Suprapubic skin (tissue), 4 donors: ENCODE measurements around the gene LIPF. TPM values are rescaled to one million over a fixed set of nuclear protein-coding genes. Genes with fewer than 3 reads are reported as not detected.
"Not testable (repeated sequence)": the region's sequence is repeated elsewhere in the genome, so short reads cannot be mapped to it uniquely, and the experiment has no call there.

Experiments used
- DNase-seq, 2 donors: peaks; one replicate each; pipeline ENCODE4 v3.0.0-alpha.2; 2019; ENCODE audit warnings: low spot score in 2 of 2
- H3K27ac ChIP-seq: fragments of 200-600 bp; sonication (generic); one replicate; pipeline ENCODE4 v1.5.1; 2019
- H3K27me3 ChIP-seq: fragments of 200-600 bp; sonication (generic); one replicate; pipeline ENCODE4 v1.5.1; 2019
- H3K36me3 ChIP-seq: fragments of 200-600 bp; sonication (generic); one replicate; pipeline ENCODE4 v1.5.1; 2019
- H3K4me1 ChIP-seq: fragments of 200-600 bp; sonication (generic); one replicate; pipeline ENCODE4 v1.5.1; 2019
- H3K4me3 ChIP-seq: fragments of 200-600 bp; sonication (generic); one replicate; pipeline ENCODE4 v1.5.1; 2019; ENCODE audit warnings: mild to moderate bottlenecking
- H3K9me3 ChIP-seq: fragments of 200-600 bp; sonication (generic); one replicate; pipeline ENCODE4 v1.5.1; 2019
- EP300 ChIP-seq: sonication (generic); formaldehyde crosslinking; IDR thresholded peaks from one replicate; pipeline ENCODE4 v1.6.1; 2017; ENCODE audit warnings: antibody characterized with exemption
- POLR2A ChIP-seq, 2 donors: fragments of 450-650 bp; IDR thresholded peaks; one replicate each; pipeline ENCODE4 v1.6.1; 2017; ENCODE audit warnings: antibody characterized with exemption in 2 of 2, mild to moderate bottlenecking in 2 of 2, moderate library complexity in 2 of 2
- POLR2AphosphoS5 ChIP-seq, 3 donors: sonication (generic); formaldehyde crosslinking; IDR thresholded peaks; one replicate each; pipeline ENCODE4 v1.6.1; 2017; ENCODE audit warnings: antibody characterized with exemption in 3 of 3
- WGBS: methylation state at CpG from one replicate; pipeline ENCODE4 v1.1.5; 2018; 5-methylcytosine and 5-hydroxymethylcytosine counted together
- total RNA-seq, 4 donors: library from RNA; depleted of rRNA; stranded (reverse); fragments of >200 nt; gene quantifications; one replicate each; pipeline ENCODE4 v1.1.0, GENCODE V29; 2016
- TF ChIP-seq, protein P1 (sequence below), 2 donors: fragments of 200-600 bp in 1 of 2; fragments of 450-650 bp in 1 of 2; sonication (generic) in 1 of 2; IDR thresholded peaks; one replicate each; pipeline ENCODE4 v1.5.1; 2016 to 2019; ENCODE audit warnings: antibody characterized with exemption in 2 of 2, mild to moderate bottlenecking in 1 of 2, moderate library complexity in 1 of 2

LIPF gene
- total RNA-seq, 4 donors from 2014 or later: not detected

DNA sequence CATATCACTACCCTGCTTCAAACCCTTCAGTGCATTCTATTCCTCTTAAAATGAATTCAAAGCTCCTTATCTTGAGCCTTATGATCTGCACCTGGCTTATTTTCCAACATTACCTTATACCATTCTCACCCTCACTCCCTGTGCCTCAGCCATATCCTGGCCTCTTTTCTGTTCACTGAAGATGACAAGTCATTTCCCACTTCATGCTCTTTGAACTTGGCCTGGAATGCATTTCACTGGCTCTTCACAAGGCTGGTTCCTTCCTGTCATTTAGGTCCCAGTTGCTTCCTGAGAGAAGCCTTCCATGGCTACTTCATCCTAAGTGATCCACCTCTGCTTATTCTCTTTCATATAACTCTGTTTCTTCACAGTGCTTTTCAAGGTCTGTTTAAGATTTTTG lies 3.2 kb upstream of the LIPF start:
- Histone ChIP-seq H3K9me3 (no peaks in the 10 kb centered on the region), H3K27ac (no peak overlapping the region), H3K27me3 (no peaks in the 10 kb centered on the region), H3K4me1 (no peaks in the 10 kb centered on the region), H3K36me3 (no peaks in the 10 kb centered on the region), H3K4me3 (no peak overlapping the region)
- no peak for TF ChIP-seq EP300
- no peak for TF ChIP-seq POLR2AphosphoS5 (IDR thresholded peaks at IDR 0.05)
- TF ChIP-seq, protein P1, sequence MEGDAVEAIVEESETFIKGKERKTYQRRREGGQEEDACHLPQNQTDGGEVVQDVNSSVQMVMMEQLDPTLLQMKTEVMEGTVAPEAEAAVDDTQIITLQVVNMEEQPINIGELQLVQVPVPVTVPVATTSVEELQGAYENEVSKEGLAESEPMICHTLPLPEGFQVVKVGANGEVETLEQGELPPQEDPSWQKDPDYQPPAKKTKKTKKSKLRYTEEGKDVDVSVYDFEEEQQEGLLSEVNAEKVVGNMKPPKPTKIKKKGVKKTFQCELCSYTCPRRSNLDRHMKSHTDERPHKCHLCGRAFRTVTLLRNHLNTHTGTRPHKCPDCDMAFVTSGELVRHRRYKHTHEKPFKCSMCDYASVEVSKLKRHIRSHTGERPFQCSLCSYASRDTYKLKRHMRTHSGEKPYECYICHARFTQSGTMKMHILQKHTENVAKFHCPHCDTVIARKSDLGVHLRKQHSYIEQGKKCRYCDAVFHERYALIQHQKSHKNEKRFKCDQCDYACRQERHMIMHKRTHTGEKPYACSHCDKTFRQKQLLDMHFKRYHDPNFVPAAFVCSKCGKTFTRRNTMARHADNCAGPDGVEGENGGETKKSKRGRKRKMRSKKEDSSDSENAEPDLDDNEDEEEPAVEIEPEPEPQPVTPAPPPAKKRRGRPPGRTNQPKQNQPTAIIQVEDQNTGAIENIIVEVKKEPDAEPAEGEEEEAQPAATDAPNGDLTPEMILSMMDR (IDR thresholded peaks at IDR 0.05): no peak
- no peak for DNase-seq

DNA sequence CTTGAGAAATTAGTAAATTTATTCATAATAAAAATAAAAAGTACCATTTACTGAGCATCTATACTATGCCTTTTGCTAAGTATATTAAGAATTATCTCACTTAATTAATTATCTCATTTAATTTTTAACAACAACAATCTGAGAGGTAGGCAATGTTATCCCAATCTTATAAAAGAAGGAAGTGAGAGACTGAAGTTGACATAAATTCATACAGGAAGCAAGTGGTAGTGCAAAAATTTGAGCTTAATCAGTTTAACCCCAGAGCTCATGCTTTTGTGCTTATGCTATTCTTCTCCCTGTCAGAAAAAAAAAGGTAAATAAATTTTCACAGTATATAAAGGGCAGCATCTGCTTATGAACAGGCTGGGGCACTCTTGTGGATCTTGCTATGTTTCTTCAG lies 2.7 kb upstream of the LIPF start:
- no peak overlapping the region for H3K4me3 ChIP-seq
- no peaks in the 10 kb centered on the region for H3K27me3 ChIP-seq
- H3K4me1 ChIP-seq: no peaks in the 10 kb centered on the region
- no peak for DNase-seq
- H3K36me3 ChIP-seq: no peaks in the 10 kb centered on the region
- TF ChIP-seq EP300 (no peak), POLR2A (IDR thresholded peaks at IDR 0.05) (no peak), POLR2AphosphoS5 (IDR thresholded peaks at IDR 0.05) (no peak)
- TF ChIP-seq, protein P1 (IDR thresholded peaks at IDR 0.05): no peak
- H3K9me3 ChIP-seq: no peaks in the 10 kb centered on the region
- no peak overlapping the region for H3K27ac ChIP-seq

DNA sequence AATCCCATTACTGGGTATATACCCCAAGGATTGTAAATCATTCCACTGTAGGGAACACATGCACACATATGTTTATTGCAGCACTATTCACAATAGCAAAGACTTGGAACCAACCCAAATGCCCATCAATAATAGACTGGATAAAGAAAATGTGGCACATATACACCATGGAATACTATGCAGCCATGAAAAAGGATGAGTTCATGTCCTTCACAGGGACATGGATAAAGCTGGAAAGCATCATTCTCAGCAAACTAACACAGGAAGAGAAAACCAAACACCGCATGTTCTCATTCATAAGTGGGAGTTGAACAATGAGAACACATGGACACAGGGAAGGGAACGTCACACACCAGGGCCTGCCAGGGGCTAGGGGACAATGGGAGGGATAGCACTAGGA lies 1.1 kb upstream of the LIPF start:
- DNase-seq, H3K27ac ChIP-seq, H3K9me3 ChIP-seq, H3K27me3 ChIP-seq, H3K4me3 ChIP-seq, H3K36me3 ChIP-seq, H3K4me1 ChIP-seq: not testable (repeated sequence)
- WGBS: 82% methylated on average over 2 of the region's 2 CpGs

DNA sequence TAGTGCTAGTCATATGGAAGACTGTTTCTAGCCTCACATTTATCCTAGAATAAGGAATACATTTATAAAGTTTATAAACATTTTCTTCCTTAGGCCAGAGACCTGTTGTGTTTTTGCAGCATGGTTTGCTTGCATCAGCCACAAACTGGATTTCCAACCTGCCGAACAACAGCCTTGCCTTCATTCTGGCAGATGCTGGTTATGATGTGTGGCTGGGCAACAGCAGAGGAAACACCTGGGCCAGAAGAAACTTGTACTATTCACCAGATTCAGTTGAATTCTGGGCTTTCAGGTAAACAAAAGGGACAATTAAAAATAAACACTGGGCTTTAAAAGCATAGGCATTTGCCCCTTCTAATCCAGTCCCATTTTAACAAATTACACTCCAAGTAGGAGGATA lies 4.2 kb downstream of the LIPF start:
- TF ChIP-seq POLR2AphosphoS5 (IDR thresholded peaks at IDR 0.05) (no peak), EP300 (no peak), POLR2A (IDR thresholded peaks at IDR 0.05) (no peak)
- TF ChIP-seq, protein P1 (IDR thresholded peaks at IDR 0.05): no peak
- Histone ChIP-seq H3K4me3 (no peak overlapping the region), H3K27me3 (peaks cover 5% of the 10 kb centered on the region), H3K4me1 (no peaks in the 10 kb centered on the region), H3K27ac (no peak overlapping the region), H3K36me3 (no peaks in the 10 kb centered on the region), H3K9me3 (no peaks in the 10 kb centered on the region)
- WGBS: 59% methylated on average over 1 of the region's 1 CpG
- DNase-seq: no peak

DNA sequence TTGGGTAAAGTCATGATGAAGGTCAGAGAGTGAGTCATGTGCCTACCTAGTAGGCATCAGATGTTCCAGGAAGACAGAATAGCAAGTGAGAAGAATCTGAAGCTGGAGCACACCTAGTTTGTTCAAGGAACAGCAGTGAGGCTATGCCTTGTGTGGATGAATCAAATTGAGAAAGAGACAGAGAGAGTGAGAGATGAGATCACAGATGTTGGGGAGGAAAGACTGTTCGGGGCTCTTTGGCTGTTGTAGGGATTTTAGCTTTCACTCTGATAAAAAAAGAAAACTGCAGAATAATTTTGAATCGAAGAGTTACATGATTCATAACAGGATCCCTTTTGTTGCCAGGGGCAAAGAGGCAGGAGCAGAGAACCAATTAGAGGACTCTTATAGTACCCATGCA lies 6.3 kb downstream of the LIPF start:
- no peak overlapping the region for H3K4me3 ChIP-seq
- no peaks in the 10 kb centered on the region for H3K9me3 ChIP-seq
- no peak for TF ChIP-seq POLR2AphosphoS5 (IDR thresholded peaks at IDR 0.05)
- no peak for TF ChIP-seq EP300
- no peak for TF ChIP-seq POLR2A (IDR thresholded peaks at IDR 0.05)
- TF ChIP-seq, protein P1 (IDR thresholded peaks at IDR 0.05): no peak
- no peaks in the 10 kb centered on the region for H3K36me3 ChIP-seq
- H3K27ac ChIP-seq: no peak overlapping the region
- H3K27me3 ChIP-seq: peaks cover 5% of the 10 kb centered on the region
- WGBS: 61% methylated on average over 2 of the region's 2 CpGs
- H3K4me1 ChIP-seq: no peaks in the 10 kb centered on the region
- no peak for DNase-seq

DNA sequence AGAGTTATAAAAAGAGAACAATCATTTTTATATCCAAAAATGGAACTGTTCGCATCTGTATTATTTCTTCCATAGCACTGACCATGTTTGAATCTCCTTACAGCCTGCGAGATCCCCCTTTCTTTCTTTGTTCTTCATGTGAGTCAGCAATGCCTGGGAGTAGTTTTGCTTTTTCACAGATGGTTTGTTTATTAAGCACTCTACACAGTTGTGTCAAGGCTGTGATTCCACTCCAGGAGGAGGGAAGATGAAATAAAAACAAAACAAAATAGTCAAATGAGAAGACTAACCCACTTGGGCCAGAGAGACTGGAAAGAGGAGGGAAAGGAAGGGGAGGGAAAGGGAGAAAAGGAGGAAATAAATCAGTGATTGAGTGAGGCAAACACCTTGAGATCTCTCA lies 7.8 kb downstream of the LIPF start:
- H3K27ac ChIP-seq: no peak overlapping the region
- no peaks in the 10 kb centered on the region for H3K9me3 ChIP-seq
- H3K27me3 ChIP-seq: peaks cover 5% of the 10 kb centered on the region
- H3K36me3 ChIP-seq: no peaks in the 10 kb centered on the region
- H3K4me3 ChIP-seq: no peak overlapping the region
- TF ChIP-seq EP300: no peak
- no peak for TF ChIP-seq POLR2AphosphoS5 (IDR thresholded peaks at IDR 0.05)
- TF ChIP-seq, protein P1 (IDR thresholded peaks at IDR 0.05): no peak
- no peak for TF ChIP-seq POLR2A (IDR thresholded peaks at IDR 0.05)
- no peak for DNase-seq
- 89% methylated on average over 2 of the region's 2 CpGs for WGBS
- no peaks in the 10 kb centered on the region for H3K4me1 ChIP-seq
